Astrocyte (in vitro differentiated cells and primary cell): ENCODE measurements around the gene BLTP2.

Experiments used
- EZH2 ChIP-seq: IDR thresholded peaks from 2 replicates; pipeline ENCODE4 v1.6.1; 2012; ENCODE audit warnings: mild to moderate bottlenecking, low read length, inconsistent platforms; ENCODE audit not compliant: insufficient read depth
- TF ChIP-seq, protein P1 (sequence below): IDR thresholded peaks from 2 replicates; pipeline ENCODE4 v1.5.1; 2011; ENCODE audit warnings: low read depth, mild to moderate bottlenecking, inconsistent platforms, low read length, moderate library complexity; ENCODE audit not compliant: insufficient read depth

DNA sequence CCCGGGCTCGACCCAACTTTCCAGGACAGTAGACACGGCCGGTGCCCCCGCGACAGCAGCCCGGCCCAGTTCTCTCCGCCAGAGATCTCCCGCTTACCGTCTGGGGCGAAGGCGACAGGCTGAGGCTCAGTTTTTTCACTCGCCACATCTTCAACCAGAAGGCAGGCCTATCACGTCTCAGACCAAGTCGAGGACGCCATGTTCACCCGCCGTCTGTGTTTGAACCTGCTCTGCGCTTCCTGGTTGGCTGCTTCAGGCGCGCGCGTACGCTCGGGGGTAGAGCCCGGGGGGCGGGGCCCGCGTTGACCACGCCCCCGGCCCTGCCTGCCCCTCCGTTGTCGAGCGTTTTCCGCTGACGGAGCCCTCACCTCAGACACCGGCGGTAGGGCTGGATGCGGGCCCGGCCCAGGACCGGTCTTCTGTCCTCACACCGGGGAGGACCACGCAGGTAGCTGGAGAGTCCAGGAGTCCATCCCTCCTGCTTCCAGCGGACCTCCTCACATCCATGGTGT, 46.1 kb downstream of the BLTP2 start, which contains the start of gene SPAG5:
- TF ChIP-seq, protein P1, sequence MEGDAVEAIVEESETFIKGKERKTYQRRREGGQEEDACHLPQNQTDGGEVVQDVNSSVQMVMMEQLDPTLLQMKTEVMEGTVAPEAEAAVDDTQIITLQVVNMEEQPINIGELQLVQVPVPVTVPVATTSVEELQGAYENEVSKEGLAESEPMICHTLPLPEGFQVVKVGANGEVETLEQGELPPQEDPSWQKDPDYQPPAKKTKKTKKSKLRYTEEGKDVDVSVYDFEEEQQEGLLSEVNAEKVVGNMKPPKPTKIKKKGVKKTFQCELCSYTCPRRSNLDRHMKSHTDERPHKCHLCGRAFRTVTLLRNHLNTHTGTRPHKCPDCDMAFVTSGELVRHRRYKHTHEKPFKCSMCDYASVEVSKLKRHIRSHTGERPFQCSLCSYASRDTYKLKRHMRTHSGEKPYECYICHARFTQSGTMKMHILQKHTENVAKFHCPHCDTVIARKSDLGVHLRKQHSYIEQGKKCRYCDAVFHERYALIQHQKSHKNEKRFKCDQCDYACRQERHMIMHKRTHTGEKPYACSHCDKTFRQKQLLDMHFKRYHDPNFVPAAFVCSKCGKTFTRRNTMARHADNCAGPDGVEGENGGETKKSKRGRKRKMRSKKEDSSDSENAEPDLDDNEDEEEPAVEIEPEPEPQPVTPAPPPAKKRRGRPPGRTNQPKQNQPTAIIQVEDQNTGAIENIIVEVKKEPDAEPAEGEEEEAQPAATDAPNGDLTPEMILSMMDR, result no peak
- TF ChIP-seq EZH2, result no peak
